GM18951 (cell line): ENCODE results near the gene PRPF38B.

ENCODE experiments used
- POLR2A ChIP-seq: IDR thresholded peaks from 4 replicates; pipeline ENCODE4 v1.6.1; 2011; ENCODE audit warnings: mild to moderate bottlenecking; ENCODE audit not compliant: insufficient read length, insufficient read depth; ENCODE audit errors: extremely low read depth
- in situ Hi-C: fragments of 300-500 bp; cut with MboI; formaldehyde crosslinking; loops from one replicate; pipeline ENCODE4 v1.12.0; 2022; ENCODE audit warnings: low sequenced_read_pairs, mixed read lengths, inconsistent platforms; ENCODE audit not compliant: unreplicated experiment

PRPF38B gene

DNA sequence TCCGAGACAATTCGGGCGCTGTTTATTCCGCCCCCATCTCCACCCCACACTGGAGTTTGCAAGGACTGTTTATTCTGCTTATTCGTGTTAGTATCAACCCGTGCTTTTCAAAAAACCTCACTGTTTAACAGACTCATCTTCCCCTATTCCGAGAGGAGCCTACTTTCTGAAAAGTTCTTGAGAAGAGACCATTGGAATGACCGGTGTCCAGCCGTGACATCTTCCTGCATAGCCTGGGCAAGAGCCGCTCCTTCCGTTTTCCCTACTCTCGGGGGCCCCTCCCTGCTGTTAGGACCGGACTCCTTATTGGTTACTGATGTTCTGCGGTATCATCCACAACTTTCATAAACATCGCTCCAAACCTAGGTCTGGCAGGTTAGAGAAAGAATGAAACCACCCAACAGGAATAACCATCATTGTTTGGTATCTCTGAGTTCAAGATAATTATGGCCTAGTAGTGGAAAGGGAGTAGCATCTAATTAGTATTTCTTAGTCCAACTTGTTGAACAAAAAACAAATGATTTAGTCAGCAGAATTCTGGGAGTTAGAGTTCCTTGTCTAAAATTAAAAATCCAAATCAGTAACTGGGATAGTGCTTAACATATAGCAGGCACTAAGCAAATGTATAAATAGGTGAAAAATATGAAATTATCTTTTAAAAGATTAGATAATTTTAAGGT lies 55.2 kb downstream of the PRPF38B start:
- in situ Hi-C loops = no loop called here
- TF ChIP-seq POLR2A = no peak

DNA sequence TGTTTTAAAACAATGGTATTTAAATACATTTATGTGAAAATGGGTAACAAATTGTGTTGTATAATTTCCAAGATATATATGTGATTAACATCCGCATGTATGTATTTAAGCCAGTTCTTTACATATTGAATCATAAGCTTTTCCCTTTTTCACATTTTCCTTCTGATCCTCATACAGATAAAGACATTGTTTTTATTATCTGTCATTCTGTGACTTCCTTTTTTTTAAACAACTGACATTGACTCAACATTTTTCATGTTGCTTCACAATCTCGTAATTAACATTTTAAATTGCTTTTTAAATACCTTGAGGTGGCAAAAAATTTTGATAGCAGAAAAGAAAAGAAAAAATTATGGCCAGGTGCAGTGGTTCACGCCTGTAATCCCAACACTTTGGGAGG lies 55.8 kb downstream of the PRPF38B start:
- in situ Hi-C loops = no loop called here
- TF ChIP-seq POLR2A = no peak

DNA sequence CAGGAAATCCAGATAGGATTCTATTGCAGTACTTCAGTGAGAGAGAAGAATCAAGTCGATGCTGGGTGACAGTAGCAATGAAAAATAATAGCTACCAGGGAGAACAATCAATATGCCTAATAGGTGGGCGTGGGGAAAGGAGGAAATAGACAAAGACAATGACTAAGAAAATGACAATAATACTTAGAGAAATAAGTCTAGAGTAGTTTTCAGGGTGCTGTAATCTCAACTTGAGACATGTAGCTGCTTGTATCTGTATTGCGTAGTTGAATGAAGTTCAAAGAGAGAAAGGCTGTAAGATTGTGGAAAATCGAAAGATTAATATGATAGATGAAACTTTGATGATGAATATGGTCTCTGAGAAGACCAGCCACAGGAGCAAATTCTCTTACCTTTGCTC lies 57.0 kb downstream of the PRPF38B start:
- in situ Hi-C loops = no loop called here
- TF ChIP-seq POLR2A = no peak

DNA sequence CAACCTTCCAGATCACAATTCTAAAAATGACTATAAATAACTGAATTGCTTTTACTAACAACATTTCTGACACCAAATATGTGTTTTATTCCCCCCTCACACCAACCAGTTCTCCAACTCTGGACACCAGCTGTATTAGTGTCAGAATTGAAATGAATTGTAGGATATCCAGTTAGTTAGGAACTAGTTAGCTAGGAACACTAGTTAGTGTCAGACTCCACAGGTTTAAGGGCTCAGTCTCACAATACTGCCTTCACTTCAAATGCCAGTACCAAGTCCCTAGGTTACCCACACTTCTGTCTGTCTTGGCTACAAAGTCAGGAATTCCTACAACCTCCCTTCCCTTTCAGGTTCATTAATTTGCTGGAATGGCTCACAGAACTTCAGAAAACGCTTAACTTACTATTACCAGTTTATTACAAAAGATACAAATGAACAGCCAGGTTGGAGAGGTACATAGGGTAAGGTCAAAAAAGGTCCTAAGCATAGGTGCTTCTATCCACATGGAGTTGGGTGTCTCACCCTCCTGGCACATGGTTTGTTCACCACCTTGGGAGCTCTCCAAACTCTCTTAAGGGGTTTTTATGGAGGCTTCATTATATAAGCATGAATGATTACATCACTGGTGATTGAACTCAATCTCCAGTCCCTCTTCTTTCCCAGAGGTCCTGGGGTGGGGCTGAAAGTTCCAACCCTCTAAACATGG lies 58.5 kb downstream of the PRPF38B start:
- no peak for TF ChIP-seq POLR2A
- in situ Hi-C loops = no loop called here
